ENCODE results near the gene RGS12. TPM values are rescaled to one million over a fixed set of nuclear protein-coding genes. Genes with fewer than 3 reads are reported as not detected.

RGS12 gene
- total and polyA plus RNA-seq, 2 of the 8 experiments (the other 6 are each of a cell fraction or from before 2014, with no cell fraction given) = 6.0 to 16.4 TPM

DNA sequence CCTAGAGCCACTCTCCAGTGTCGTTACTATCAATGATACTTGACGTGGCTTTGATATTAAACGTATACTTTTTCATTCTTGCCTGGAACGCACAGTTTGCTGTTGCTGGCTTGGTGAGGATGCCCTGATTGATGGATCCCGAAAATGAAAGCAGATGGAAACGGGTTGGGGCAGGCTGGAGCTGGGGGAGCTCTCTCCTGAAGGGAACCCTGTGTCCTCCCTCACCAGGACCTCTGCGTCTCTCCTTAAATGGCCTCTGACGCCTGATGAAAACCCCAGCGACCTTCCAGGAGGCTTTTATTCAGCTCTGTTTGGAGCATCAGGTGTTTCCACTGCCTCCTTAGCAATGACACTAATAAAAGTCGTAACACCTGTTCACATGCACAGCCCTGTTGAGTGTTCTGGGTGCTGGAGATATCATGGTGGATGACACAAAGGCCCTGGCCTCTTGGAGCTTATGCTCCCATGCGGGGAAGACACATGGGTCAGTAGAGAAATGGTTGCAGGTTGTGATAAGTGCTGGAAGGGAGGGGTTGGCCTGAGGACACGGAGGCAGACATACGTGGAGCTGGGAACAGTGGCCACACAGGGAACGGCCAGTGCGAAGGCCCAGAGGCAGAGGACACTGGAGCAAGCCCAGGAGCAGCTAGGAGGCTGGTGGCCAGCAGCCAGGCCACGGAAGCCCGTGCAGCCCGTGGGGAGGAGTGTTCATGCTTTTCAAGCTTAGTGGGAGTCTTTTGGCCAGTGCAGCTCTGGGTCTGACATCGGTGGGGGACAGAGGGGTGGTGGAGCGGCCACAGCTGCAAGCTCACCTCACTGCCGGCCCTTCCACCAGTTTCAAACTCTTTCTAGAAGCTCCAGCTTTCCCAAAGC is 36.4 kb upstream of the RGS12 start:
- Histone ChIP-seq H3K4me1 (replicated peaks in 1 of 4; ENCODE audit: control insufficient read depth in 3 of 4, insufficient read depth in 4 of 4, low read length in 3 of 4) (no peaks in the 10 kb centered on the region; a peak in 1 of 7 replicates), H4K91ac (replicated peaks; ENCODE audit: insufficient read length, low read length) (no peak overlapping the region), H3K27me3 (replicated peaks in 1 of 4; ENCODE audit: control insufficient read depth in 3 of 4, extremely low read depth in 1 of 4, insufficient read depth in 3 of 4, low read length in 3 of 4) (no peaks in the 10 kb centered on the region), H2BK5ac (ENCODE audit: low read depth, low read length) (no peak overlapping the region), H2AFZ (ENCODE audit: low read length) (no peak overlapping the region), H3K79me1 (ENCODE audit: low read depth, low read length) (no peaks in the 10 kb centered on the region), H3K23me2 (ENCODE audit: low read depth, low read length) (no peaks in the 10 kb centered on the region), H3K27ac (ENCODE audit: low read depth, low read length) (no peak overlapping the region), H3K4me2 (ENCODE audit: insufficient read depth in 1 of 2, low read depth in 2 of 2, low read length in 2 of 2) (no peak overlapping the region), H3K18ac (ENCODE audit: extremely low read depth, low read length) (no peak overlapping the region), H3K14ac (ENCODE audit: insufficient read length) (no peak overlapping the region), H3K9me3 (ENCODE audit: insufficient read depth in 2 of 2, low read depth in 1 of 2, low read length in 1 of 2) (no peaks in the 10 kb centered on the region), H3K23ac (ENCODE audit: insufficient read length) (no peak overlapping the region), H2BK120ac (replicated peaks; ENCODE audit: low read depth, low read length) (no peak overlapping the region), H3K56ac (replicated peaks; ENCODE audit: insufficient read length, low read depth, low read length) (no peak overlapping the region), H4K20me1 (replicated peaks in 1 of 2; ENCODE audit: control insufficient read depth in 1 of 2, insufficient read depth in 2 of 2, low read length in 2 of 2) (peaks cover 0 to 1% of the 10 kb centered on the region in 2 experiments), H2BK20ac (ENCODE audit: low read length) (no peak overlapping the region), H3K4me3 (ENCODE audit: extremely low read depth in 1 of 4, insufficient read depth in 2 of 4, low read depth in 3 of 4, low read length in 4 of 4) (no peak overlapping the region), H3K36me3 (ENCODE audit: control insufficient read depth in 2 of 4, insufficient read depth in 4 of 4, low read length in 3 of 4) (no peaks in the 10 kb centered on the region), H2AK5ac (ENCODE audit: low read depth, low read length) (no peak overlapping the region), H2BK15ac (ENCODE audit: low read length) (no peak overlapping the region), H3K9ac (replicated peaks in 1 of 4; ENCODE audit: extremely low read depth in 1 of 4, low read depth in 3 of 4, low read length in 3 of 4) (no peak overlapping the region), H3K4ac (replicated peaks; ENCODE audit: insufficient read length, low read depth, low read length) (no peak overlapping the region), H4K8ac (ENCODE audit: extremely low read depth, insufficient read depth, low read length) (no peak overlapping the region), H4K5ac (ENCODE audit: insufficient read length, low read depth, low read length) (no peak overlapping the region), H2BK12ac (ENCODE audit: low read depth, low read length) (no peak overlapping the region), H3K79me2 (ENCODE audit: control insufficient read depth in 1 of 2, insufficient read depth in 2 of 2, low read length in 2 of 2) (no peaks in the 10 kb centered on the region)
- ChIA-PET CTCF (ENCODE audit: partially characterized antibody) (interaction anchor here (0.5 to 2.6 kb wide), 4 partner anchors 60 to 224 kb away, joined by 3 to 11 read pairs (median 3); no protein-coding TSS in a partner anchor), POLR2A (ENCODE audit: partially characterized antibody) (interaction anchor here (0.5 to 1.2 kb wide), 2 partner anchors 13 to 68 kb away, joined by 3 read pairs; no protein-coding TSS in a partner anchor)
- DNase-seq (ENCODE audit: low read depth in 1 of 2, low spot score in 2 of 2) (peak in 1 of 2 experiments; percentile 30), FAIRE-seq (no peak)
- 83% methylated on average over 21 of the region's 21 CpGs; no CpG with 5 or more reads in 1 of the 2 experiments for WGBS, 2 experiments (ENCODE audit: extremely low coverage in 1 of 2, insufficient coverage in 1 of 2, insufficient read length in 1 of 2, insufficient replicate concordance in 2 of 2, low coverage in 1 of 2, low lambda C conversion rate in 2 of 2, missing lambda C conversion rate in 1 of 2)
- TF ChIP-seq TBP (IDR thresholded peaks at IDR 0.05; ENCODE audit: low read depth, low read length) = no peak
- TF ChIP-seq CHD2 (IDR thresholded peaks at IDR 0.05; ENCODE audit: low read length) = no peak
- no peak for TF ChIP-seq SIRT6 (IDR thresholded peaks at IDR 0.05; ENCODE audit: low read length)
- no peak for TF ChIP-seq JUND (IDR thresholded peaks at IDR 0.05; ENCODE audit: low read length)

Data from H1 (cell line).